H1 (cell line): ENCODE measurements around the gene TEAD1. TPM values are rescaled to one million over a fixed set of nuclear protein-coding genes. Genes with fewer than 3 reads are reported as not detected.

ENCODE experiments used
- CHD7 ChIP-seq: fragments of 300-600 bp; sonication (generic); IDR thresholded peaks from 2 replicates; pipeline ENCODE4 v1.7.1; 2012; ENCODE audit warnings: low read length, moderate library complexity, mild to moderate bottlenecking, inconsistent platforms; ENCODE audit not compliant: insufficient replicate concordance
- SIN3A ChIP-seq, 2 experiments: IDR thresholded peaks in 1 of 2; conservative IDR thresholded peaks in 1 of 2; 2 replicates each; pipeline ENCODE4 v1.6.1; 2011 to 2012; ENCODE audit warnings: low read length in 2 of 2, improper control_type of control experiment in 1 of 2, low read depth in 1 of 2, mild to moderate bottlenecking in 1 of 2
- SP1 ChIP-seq: IDR thresholded peaks from 2 replicates; pipeline ENCODE4 v1.6.1; 2011; ENCODE audit warnings: low read depth, low read length
- TBP ChIP-seq: IDR thresholded peaks from 2 replicates; pipeline ENCODE4 v1.6.1; 2011; ENCODE audit warnings: low read depth, low read length, improper control_type of control experiment
- polyA plus RNA-seq, 7 experiments: library from polyadenylated mRNA; depleted of rRNA in 3 of 7; stranded (reverse) in 5 of 7; unstranded in 2 of 7; fragments of >200 nt in 5 of 7; fragments of 200-250 nt in 2 of 7; gene quantifications; 1 replicate in 5 of 7; 2 replicates in 1 of 7; 4 replicates in 1 of 7; pipeline versions ENCODE4 v1.2.1 to v1.2.3, GENCODE V29; 2011 to 2013; ENCODE audit warnings: missing spikeins in 2 of 7, mixed read lengths in 2 of 7
- total RNA-seq: library from RNA; stranded (reverse); fragmentation: NEBNext Ultra II Directional; extraction: Animal tissue kit (Norgen Biotek cat#: 25700); gene quantifications from 2 replicates; pipeline ENCODE4 v1.2.1, GENCODE V29; 2021

Gene TEAD1
- total and polyA plus RNA-seq, 2 of the 8 experiments (the other 6 are each of a cell fraction or from before 2014, with no cell fraction given) = 15.6 to 67.4 TPM

GRCh38 chr11:12989428-12990161 is 315.4 kb downstream of the TEAD1 start (continued):
- TF ChIP-seq TBP (no peak), SP1 (no peak), SIN3A (conservative IDR thresholded peaks at IDR 0.05 in 1 of 2, IDR thresholded peaks at IDR 0.05 in 1 of 2; ENCODE audit: low read depth in 1 of 2, low read length in 2 of 2) (no peak), CHD7 (no peak)
